ENCODE data around the gene CD47. TPM values are rescaled to one million over a fixed set of nuclear protein-coding genes. Genes with fewer than 3 reads are reported as not detected.

CD47 gene
- total RNA-seq, 1 donor from 2014 or later, result 34.4 TPM

GRCh38 chr3:108125153-108125543 is 34.3 kb upstream of the CD47 start:
- DNase-seq (ENCODE audit: low read depth), result no peak
- no peaks in the 10 kb centered on the region for H3K36me3 Mint-ChIP-seq (ENCODE audit: low read depth, unreplicated experiment)
- TF ChIP-seq EZH2 (IDR thresholded peaks at IDR 0.05; ENCODE audit: insufficient read depth, low read length), result no peak
- TF ChIP-seq CTCF (IDR thresholded peaks at IDR 0.05; ENCODE audit: insufficient read depth, low read depth, low read length), result no peak
- Histone ChIP-seq H3K9ac (ENCODE audit: low read length) (no peak overlapping the region), H3K9me3 (ENCODE audit: insufficient read depth, low read depth, low read length) (no peaks in the 10 kb centered on the region), H3K4me1 (ENCODE audit: insufficient read depth, low read length) (peaks cover 3% of the 10 kb centered on the region), H4K20me1 (ENCODE audit: insufficient read depth, low read length) (no peaks in the 10 kb centered on the region), H3K79me2 (ENCODE audit: insufficient read depth, low read length) (no peaks in the 10 kb centered on the region), H2AFZ (ENCODE audit: low read depth, low read length) (no peak overlapping the region), H3K4me3 (ENCODE audit: insufficient read depth, low read depth, low read length) (no peak overlapping the region), H3K36me3 (ENCODE audit: insufficient read depth, low read length) (no peaks in the 10 kb centered on the region), H3K4me2 (ENCODE audit: low read length) (no peak overlapping the region), H3K27ac (ENCODE audit: low read depth, low read length) (no peak overlapping the region), H3K27me3 (ENCODE audit: insufficient read depth, low read length) (no peaks in the 10 kb centered on the region)
- no peaks in the 10 kb centered on the region for H3K9me3 Mint-ChIP-seq (ENCODE audit: unreplicated experiment)
- H3K27ac Mint-ChIP-seq (ENCODE audit: unreplicated experiment), result no peak overlapping the region
- H3K4me3 Mint-ChIP-seq (ENCODE audit: unreplicated experiment), result no peak overlapping the region
- FAIRE-seq, result no peak
- H3K27me3 Mint-ChIP-seq (ENCODE audit: low read depth, unreplicated experiment), result peaks cover 4% of the 10 kb centered on the region
- H3K4me1 Mint-ChIP-seq (ENCODE audit: low read depth, unreplicated experiment), result peaks cover 9% of the 10 kb centered on the region

GRCh38 chr3:108124337-108125152 is 33.7 kb upstream of the CD47 start:
- Histone ChIP-seq H3K27me3 (ENCODE audit: insufficient read depth, low read length) (no peaks in the 10 kb centered on the region), H3K36me3 (ENCODE audit: insufficient read depth, low read length) (no peaks in the 10 kb centered on the region), H2AFZ (ENCODE audit: low read depth, low read length) (peak overlapping the region; percentile 58), H3K4me3 (ENCODE audit: insufficient read depth, low read depth, low read length) (no peak overlapping the region), H3K4me2 (ENCODE audit: low read length) (no peak overlapping the region), H3K9ac (ENCODE audit: low read length) (no peak overlapping the region), H3K27ac (ENCODE audit: low read depth, low read length) (no peak overlapping the region), H3K9me3 (ENCODE audit: insufficient read depth, low read depth, low read length) (no peaks in the 10 kb centered on the region), H3K4me1 (ENCODE audit: insufficient read depth, low read length) (no peaks in the 10 kb centered on the region), H4K20me1 (ENCODE audit: insufficient read depth, low read length) (no peaks in the 10 kb centered on the region), H3K79me2 (ENCODE audit: insufficient read depth, low read length) (no peaks in the 10 kb centered on the region)
- H3K27ac Mint-ChIP-seq (ENCODE audit: unreplicated experiment), result no peak overlapping the region
- H3K27me3 Mint-ChIP-seq (ENCODE audit: low read depth, unreplicated experiment), result peaks cover 4% of the 10 kb centered on the region
- DNase-seq (ENCODE audit: low read depth) (no peak), FAIRE-seq (no peak)
- TF ChIP-seq CTCF (IDR thresholded peaks at IDR 0.05; ENCODE audit: insufficient read depth, low read depth, low read length) (no peak), EZH2 (IDR thresholded peaks at IDR 0.05; ENCODE audit: insufficient read depth, low read length) (no peak)
- H3K4me1 Mint-ChIP-seq (ENCODE audit: low read depth, unreplicated experiment), result peaks cover 9% of the 10 kb centered on the region
- H3K36me3 Mint-ChIP-seq (ENCODE audit: low read depth, unreplicated experiment), result no peaks in the 10 kb centered on the region
- H3K4me3 Mint-ChIP-seq (ENCODE audit: unreplicated experiment), result no peak overlapping the region
- no peaks in the 10 kb centered on the region for H3K9me3 Mint-ChIP-seq (ENCODE audit: unreplicated experiment)

GRCh38 chr3:108123326-108123725 is 32.5 kb upstream of the CD47 start:
- Histone ChIP-seq H4K20me1 (ENCODE audit: insufficient read depth, low read length) (no peaks in the 10 kb centered on the region), H3K9ac (ENCODE audit: low read length) (no peak overlapping the region), H3K4me3 (ENCODE audit: insufficient read depth, low read depth, low read length) (no peak overlapping the region), H3K4me2 (ENCODE audit: low read length) (no peak overlapping the region), H3K79me2 (ENCODE audit: insufficient read depth, low read length) (no peaks in the 10 kb centered on the region), H2AFZ (ENCODE audit: low read depth, low read length) (no peak overlapping the region), H3K9me3 (ENCODE audit: insufficient read depth, low read depth, low read length) (no peaks in the 10 kb centered on the region), H3K27me3 (ENCODE audit: insufficient read depth, low read length) (no peaks in the 10 kb centered on the region), H3K27ac (ENCODE audit: low read depth, low read length) (no peak overlapping the region), H3K4me1 (ENCODE audit: insufficient read depth, low read length) (no peaks in the 10 kb centered on the region), H3K36me3 (ENCODE audit: insufficient read depth, low read length) (no peaks in the 10 kb centered on the region)
- Mint-ChIP-seq H3K4me1 (ENCODE audit: low read depth, unreplicated experiment) (peaks cover 9% of the 10 kb centered on the region), H3K27me3 (ENCODE audit: low read depth, unreplicated experiment) (peaks cover 4% of the 10 kb centered on the region), H3K4me3 (ENCODE audit: unreplicated experiment) (no peak overlapping the region), H3K9me3 (ENCODE audit: unreplicated experiment) (no peaks in the 10 kb centered on the region), H3K36me3 (ENCODE audit: low read depth, unreplicated experiment) (no peaks in the 10 kb centered on the region), H3K27ac (ENCODE audit: unreplicated experiment) (no peak overlapping the region)
- no peak for TF ChIP-seq CTCF (IDR thresholded peaks at IDR 0.05; ENCODE audit: insufficient read depth, low read depth, low read length)
- DNase-seq (ENCODE audit: low read depth) (no peak), FAIRE-seq (no peak)

All from astrocyte (in vitro differentiated cells and primary cell).